ENCODE data around the gene TLE6.

DNA sequence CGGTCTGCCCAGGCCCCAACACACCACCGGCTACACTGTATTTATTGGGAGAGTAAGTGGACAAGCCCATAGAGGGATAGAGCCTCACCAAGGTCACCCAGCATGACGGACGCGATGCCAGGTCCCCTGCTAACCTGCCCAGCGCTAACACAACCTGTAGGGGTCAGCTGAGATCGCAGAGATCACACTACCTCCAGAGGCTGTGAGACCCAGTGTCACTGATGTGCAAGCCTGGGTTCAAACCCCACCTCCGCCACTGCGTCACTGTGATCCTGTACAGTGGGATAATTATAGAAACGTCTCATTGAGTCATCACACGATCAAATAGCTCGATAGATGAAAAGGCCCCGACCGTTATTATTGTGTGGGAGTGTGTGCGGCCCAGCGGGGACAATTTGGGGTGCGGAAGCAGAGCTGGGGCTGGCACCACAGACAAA is 62.3 kb downstream of the TLE6 start:
- TF ChIP-seq POLR2A (IDR thresholded peaks at IDR 0.05) = no peak
- no peak for TF ChIP-seq EP300 (IDR thresholded peaks at IDR 0.05)

Data from tibial nerve (tissue), 3 donors.